CD4-positive, alpha-beta T cell treated with Interleukin-4 for 4 hours (primary cell): ENCODE measurements around the gene ARHGAP15.

Experiments
- DNase-seq: peaks from one replicate; pipeline ENCODE4 v3.0.0-alpha.2; 2020

ARHGAP15 gene

DNA sequence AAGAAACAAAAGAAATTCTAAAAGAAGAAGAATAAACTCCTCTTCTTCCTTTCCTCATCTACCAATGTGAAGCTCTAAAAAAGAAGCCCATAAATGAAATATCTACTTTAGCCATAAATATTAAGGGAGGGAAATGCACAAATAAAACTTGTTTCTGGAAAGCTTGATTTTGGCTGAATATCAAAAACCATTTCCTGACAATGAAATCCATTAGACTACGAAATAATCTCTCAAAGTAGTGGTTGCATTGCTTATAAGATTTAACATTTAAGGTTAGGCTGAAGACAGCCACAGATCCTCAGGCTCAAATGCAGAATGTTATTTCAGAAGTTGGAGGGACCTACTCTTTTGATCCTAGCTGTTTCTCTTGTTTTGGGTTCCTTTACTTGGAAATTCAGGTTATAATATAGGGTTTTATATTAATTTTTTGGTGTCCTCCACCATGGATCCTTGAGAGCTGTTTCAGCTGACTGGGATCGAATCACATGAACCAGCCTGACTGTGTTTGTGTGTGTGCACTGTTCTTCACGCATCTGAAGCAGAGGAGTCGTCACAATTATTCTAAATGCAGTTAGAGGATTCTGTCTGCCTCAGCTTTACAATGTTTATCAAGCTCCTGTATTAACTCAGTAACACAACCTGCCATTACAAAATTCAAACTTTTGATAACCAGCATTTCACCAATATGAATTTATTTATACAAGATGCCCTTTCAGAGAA, 474.8 kb downstream of the ARHGAP15 start:
- DNase-seq = no peak

DNA sequence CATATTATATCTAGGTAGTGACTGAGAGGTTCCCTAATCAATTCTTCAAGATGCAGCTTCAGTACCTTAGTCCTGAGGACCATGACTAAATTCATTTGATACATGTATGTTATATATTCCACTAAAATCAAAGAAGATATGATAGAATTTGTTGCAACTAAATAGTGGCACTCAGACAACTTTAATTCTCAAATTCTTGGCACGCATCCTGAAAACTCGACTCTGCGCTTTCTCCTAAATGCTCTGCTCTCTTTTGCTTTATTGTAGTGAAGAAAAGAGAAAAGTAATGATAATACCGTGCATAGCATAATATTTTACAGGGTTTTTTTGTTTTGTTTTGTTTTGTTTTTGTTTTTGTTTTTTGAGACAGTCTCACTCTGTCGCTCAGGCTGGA, 475.3 kb downstream of the ARHGAP15 start:
- no peak for DNase-seq

DNA sequence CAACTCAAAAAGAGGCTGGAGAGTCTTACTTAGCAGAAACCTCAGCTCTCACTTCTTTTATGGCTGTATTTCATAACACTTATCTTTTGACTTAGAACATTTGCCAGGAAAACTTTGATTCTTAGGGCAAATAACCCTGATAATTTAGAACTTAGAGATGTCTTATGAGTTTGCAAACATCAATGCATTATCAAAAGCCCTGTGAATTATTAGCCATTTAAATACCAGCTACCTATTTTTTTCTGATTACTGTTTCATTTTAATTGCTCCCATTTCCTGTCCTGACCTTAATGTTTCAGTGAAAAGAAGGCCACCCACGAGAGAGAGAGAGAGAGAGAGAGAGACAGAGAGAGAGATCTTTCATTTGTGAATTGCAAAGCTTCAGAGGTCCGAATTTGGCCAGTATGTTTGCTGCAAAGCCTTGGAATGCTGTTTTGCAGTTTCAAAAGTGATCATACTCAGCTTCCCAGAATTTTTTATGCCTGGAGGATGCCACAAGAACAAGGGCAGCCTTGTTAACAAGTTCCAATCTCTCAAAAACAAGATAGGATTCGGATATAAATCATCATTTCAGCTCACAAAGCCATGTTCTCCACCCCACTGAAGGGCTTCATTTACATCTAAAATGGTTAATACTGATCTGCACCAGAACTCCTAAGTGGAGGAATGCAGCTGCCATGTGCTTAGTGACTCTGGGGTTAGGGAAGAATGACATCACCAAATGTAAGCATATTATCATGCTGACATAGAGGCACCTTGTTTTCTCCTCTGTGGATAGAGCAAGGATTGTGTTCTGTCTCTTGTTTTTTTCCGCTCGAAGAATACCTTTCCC, 478.2 kb downstream of the ARHGAP15 start:
- DNase-seq = no peak

GRCh38 chr2:143608063-143608423, 478.8 kb downstream of the ARHGAP15 start:
- no peak for DNase-seq

DNA sequence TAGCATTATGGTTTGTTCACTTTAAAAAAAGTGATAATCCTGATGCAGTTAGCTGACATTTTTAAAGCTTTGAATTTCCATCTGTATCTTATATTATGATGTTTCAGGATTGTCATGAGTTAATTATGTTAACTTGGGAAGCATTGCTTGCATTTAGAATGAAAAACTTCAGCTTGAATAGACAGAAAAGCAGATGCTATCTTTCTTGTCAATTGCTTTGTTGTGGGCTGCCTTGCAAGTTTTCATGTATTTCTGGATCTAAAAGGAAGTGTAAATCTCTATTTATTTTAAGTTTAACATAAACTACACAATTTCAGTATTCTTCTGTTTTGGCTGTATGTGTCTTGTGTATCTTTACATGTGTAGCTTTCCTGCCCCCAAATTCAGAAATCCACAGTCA, 479.5 kb downstream of the ARHGAP15 start:
- DNase-seq = no peak

- no peak for DNase-seq
These were observed 482.1 kb downstream of the ARHGAP15 start for GRCh38 chr2:143611336-143611735.

DNA sequence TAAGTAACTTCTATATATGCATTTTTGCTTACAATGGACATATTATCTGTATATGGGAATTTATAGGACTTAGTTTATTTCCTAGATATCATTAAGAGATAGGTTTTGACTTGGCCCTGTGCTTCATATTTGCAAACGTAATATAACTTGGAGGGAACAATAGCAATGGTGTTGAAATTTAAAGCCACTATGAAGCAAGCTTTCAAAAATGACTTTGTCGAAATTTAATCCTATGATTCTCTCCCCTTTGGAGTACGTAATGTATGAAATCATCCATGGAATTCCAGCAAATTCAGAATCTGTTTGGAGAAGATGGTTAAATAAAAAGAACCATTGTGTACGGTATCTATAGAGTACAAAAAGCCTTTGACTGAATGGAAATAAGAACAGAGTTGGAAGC, 486.3 kb downstream of the ARHGAP15 start:
- DNase-seq = no peak

DNA sequence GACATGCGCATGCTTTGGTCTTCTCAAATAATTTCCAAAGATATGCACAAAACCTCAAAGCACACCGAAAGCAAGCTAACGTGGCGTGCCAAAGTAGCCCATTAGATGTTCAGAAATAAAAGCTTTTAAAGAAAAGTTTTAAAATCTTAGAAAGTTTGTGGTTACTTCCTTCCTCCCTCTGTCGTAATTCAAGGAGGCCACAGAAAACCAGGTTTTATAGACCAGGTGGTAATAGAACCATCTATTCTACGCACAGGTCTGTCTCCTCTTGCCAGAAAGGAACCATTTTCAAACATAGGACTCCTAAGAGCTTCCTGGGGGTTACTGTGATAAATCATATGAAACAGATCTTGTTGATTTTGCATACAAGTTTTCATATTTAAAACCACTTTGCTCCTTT, 487.2 kb downstream of the ARHGAP15 start:
- DNase-seq = no peak

- no peak for DNase-seq
These were observed 488.7 kb downstream of the ARHGAP15 start for GRCh38 chr2:143617803-143618415.

- no peak for DNase-seq
These were observed 492.9 kb downstream of the ARHGAP15 start for GRCh38 chr2:143622106-143622505.

DNA sequence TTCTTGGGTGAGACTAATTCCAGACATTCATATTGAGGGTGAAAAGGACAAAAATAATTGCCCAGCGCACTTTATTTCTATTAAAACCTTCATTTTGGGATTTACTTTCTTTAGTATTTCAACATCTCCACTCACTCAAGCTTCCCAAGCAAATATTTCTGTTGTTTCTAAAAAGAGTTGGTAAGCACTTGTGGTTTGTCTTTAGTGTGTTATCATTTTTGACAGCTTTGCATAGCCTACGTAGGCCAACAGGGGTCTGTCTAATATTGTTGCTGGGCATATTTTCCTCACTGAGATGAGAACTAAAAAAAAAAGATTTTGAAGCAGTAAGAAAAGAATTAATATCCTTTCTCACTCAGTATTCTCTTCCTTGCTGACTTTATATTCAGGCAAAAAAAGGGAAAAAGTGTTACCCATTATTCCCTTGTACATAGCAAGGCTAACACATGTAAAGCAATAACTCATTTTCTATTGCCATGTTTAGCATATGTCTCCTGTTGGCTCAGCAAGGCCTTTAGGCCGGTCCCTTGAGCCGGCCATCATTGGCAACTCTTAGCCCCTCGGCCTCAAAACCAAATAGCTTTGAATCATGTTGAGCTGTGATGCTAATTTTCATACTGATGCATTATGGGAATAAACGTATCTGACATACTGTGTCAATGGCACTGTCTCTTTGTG, 494.2 kb downstream of the ARHGAP15 start:
- DNase-seq = no peak

DNA sequence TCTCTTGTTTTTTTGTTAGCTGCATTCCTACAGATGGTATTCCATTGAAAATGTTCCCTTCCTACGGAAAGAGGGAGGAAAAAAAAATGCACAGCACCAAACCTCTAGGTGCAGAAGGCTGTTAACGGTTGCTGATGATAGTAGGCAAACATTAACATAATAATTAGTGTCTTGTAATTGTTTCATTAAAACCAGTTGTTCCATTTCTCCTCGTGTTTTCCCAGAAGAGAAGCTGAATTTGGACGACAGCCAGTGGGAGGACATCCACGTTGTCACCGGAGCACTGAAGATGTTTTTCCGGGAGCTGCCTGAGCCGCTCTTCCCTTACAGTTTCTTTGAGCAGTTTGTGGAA, 494.7 kb downstream of the ARHGAP15 start:
- no peak for DNase-seq

DNA sequence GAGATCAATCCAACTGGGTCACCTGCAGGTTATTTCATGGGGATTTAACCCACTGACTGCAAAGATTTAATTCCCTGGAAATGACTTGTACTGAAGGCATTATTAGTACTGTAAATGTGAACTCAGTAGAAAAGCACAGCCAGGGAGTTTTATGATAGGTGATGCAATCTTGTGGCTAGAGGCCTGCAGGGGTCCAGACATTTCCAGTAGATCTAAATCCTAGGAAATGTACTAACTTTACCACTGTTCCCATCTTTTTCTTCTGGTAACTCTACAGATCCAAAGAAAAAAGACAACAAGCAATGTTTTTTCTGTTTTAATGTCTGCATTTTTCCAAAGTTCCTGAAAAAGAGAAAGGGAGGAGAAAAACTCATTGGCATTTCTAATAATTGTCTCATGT, 500.1 kb downstream of the ARHGAP15 start:
- no peak for DNase-seq

DNA sequence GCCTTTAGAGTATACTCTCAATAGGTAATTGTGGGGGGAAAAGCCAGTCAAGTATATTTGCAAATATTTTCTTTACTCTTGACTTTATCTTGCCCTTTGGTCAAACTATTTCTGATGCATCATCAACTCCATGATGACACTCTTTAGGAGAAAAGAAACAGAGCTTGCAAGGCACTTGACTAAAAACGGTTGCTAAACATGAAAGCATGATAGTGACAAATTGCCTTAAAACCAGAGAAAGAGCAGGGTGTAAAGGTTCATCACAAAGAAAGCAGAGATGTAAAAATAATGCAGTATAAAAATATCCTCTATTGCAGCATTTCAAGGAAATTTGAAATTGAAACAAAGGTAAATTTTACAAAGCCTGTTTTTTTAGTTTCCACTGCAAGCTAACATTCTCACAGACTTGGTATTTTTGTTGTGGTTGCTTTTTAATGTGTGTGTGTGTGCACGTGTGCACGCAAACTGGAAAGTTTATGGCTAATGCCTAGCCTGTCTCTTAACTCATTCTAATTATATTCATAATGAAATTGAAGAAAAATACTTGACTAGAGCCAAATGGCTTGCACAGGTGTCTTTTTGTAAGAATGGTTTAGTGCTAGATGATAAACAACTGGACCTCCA, 503.6 kb downstream of the ARHGAP15 start:
- no peak for DNase-seq

GRCh38 chr2:143633419-143633818, 504.2 kb downstream of the ARHGAP15 start:
- DNase-seq = no peak

- no peak for DNase-seq
These were observed 506.1 kb downstream of the ARHGAP15 start for GRCh38 chr2:143635302-143635701.

- DNase-seq = no peak
These were observed 506.7 kb downstream of the ARHGAP15 start for GRCh38 chr2:143635936-143636335.

- DNase-seq = no peak
These were observed 511.6 kb downstream of the ARHGAP15 start for GRCh38 chr2:143640826-143641225.

DNA sequence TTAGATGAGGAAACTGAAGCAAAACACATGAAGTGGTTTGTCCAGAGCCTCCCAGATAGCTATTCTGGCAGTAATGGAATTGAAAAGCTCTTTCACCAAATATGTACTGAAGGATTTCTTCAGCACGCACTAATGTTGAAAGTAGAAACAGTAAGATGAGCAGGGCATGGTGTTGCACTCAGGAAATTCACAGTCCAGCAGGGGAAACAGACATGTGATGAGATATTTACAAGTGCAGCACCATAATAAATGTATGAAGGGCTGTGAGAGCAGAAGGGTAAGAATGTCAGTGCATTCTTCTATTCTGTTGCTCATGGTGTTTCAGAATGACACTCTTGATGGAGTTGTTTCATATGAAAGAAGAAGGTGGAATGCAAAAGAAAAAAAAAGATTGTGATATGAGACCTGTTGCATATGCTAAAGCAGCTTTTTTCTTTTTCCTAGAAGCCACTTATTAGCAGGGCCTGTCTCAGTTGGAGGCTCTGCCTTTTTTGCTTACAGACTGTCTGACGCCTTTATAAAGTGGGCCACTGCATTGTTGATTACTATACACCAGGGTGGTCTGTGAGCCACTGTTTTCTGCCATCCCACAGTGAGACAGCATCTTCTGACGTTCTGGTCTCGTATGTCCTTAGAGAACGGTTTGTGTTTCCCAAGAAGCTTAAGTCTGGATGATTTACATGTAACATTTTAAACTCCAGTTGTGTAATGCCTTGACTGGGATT, 516.9 kb downstream of the ARHGAP15 start:
- no peak for DNase-seq

DNA sequence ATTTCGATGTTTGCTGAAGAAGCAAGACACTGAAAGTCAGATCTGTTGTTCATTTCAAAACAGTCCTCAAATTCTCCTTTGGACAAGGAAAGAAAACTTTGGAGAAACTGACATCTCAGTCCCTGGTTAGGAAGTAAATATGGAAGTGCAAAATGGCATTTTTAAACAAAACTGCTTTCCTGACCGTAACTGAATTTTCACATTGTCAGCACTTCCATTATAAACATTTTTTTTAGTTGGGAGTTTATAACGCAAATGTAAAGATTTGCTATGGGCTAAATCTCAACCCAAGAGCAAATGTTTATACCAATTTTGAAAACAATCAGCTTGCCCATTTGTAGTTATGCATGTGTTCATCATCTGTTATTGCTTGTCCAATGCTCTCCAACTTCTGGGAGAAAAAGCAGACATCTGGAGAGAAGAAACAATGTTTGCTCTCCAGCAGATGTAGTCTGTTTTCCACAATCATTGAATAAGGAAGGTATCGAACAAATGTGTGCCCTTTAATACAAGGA, 520.1 kb downstream of the ARHGAP15 start:
- DNase-seq = no peak

DNA sequence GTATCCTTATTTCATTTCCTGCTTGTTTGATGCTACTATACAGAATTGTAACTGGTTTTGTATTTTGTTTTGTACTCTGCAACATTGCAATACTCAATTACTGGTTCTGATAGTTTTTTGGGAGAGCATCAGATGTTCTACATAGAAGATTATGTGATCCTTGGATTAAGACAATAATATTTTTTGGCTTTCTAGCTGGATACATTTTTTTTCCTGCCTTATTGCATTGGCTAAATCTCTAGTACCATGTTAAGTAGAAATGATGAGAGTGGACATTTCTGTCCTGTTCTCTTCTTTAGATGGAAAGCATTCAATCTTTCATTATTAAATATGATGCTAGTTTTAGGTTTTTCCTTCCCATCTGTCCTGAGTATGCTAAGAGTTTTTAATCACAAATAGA, 523.5 kb downstream of the ARHGAP15 start:
- DNase-seq = no peak

DNA sequence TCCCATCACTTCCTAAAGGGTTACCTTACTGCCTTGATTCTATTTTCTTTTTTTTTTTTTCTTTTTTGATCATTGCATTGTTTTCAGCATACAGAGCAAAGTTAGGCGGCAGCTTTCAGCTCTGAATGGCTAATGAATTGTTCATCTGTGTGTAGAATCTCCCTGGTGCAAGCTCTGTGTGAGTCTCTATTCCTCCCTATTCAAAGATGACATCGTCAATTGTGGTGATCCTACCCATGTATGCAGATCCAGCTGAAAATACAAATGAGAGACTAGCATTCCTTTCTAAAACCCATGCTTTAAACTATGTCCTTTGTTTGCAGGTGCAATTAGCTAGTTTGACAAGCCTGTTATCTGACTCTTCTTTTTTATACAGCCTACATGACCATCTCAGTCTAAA, 539.0 kb downstream of the ARHGAP15 start:
- no peak for DNase-seq
